HEK293 (cell line): Measurements from ENCODE around the gene MLKL.

ENCODE experiments used
- CTCF ChIA-PET: fragments of 350-600 bp; formaldehyde crosslinking; extraction: SDS; loops from one replicate; lab custom pipeline; 2021; ENCODE audit warnings: antibody characterized with exemption; lab: Yijun Ruan, JAX
- POLR2A ChIA-PET: fragments of 300-600 bp; formaldehyde crosslinking; extraction: SDS; loops from one replicate; lab custom pipeline; 2020; ENCODE audit warnings: antibody characterized with exemption, inconsistent platforms; lab: Yijun Ruan, JAX
- H3K27ac ChIP-seq: fragments of 200-500 bp; sonication (Bioruptor generic); 2 replicates; pipeline ENCODE4 v1.5.1; 2014; ENCODE audit warnings: low read depth, low read length, control low read depth, inconsistent platforms; ENCODE audit errors: extremely low read depth
- H3K36me3 ChIP-seq, 2 experiments: fragments of 200-500 bp in 1 of 2; sonication (Bioruptor generic) in 1 of 2; 1 replicate in 1 of 2; 2 replicates in 1 of 2; pipeline ENCODE4 v1.5.1; 2014 to 2017; ENCODE audit warnings: inconsistent platforms in 2 of 2, low read length in 2 of 2; ENCODE audit not compliant: control insufficient read depth in 2 of 2, insufficient read depth in 1 of 2
- H3K4me1 ChIP-seq: fragments of 200-500 bp; sonication (Bioruptor generic); 2 replicates; pipeline ENCODE4 v1.5.1; 2014; ENCODE audit warnings: mild to moderate bottlenecking, low read length, inconsistent platforms; ENCODE audit not compliant: control insufficient read depth, insufficient read depth
- H3K4me3 ChIP-seq: 2 replicates; pipeline ENCODE4 v1.5.1; 2011; ENCODE audit warnings: low read depth, mild to moderate bottlenecking, control low read depth, low read length, moderate library complexity
- H3K9me3 ChIP-seq: fragments of 200-500 bp; sonication (Bioruptor generic); 2 replicates; pipeline ENCODE4 v1.5.1; 2014; ENCODE audit warnings: low read depth, low read length, inconsistent platforms; ENCODE audit not compliant: control insufficient read depth, insufficient read depth
- OVOL3 ChIP-seq: fragments of 450-650 bp; formaldehyde crosslinking; IDR thresholded peaks from 2 replicates; pipeline ENCODE4 v1.5.1; 2016; ENCODE audit warnings: missing biosample characterization, missing genetic modification characterization
- SCRT2 ChIP-seq: fragments of 450-650 bp; formaldehyde crosslinking; IDR thresholded peaks from 2 replicates; pipeline ENCODE4 v1.5.1; 2016; ENCODE audit warnings: missing biosample characterization, missing genetic modification characterization
- TRIM28 ChIP-seq: IDR thresholded peaks from 2 replicates; pipeline ENCODE4 v1.6.1; 2011; ENCODE audit warnings: low read length, control low read depth, borderline replicate concordance
- ZBTB48 ChIP-seq: fragments of 450-650 bp; formaldehyde crosslinking; IDR thresholded peaks from 2 replicates; pipeline ENCODE4 v1.5.1; 2016; ENCODE audit warnings: missing biosample characterization, missing genetic modification characterization
- ZNF112 ChIP-seq: fragments of 450-650 bp; formaldehyde crosslinking; IDR thresholded peaks from 2 replicates; pipeline ENCODE4 v1.5.0; 2017; ENCODE audit warnings: missing biosample characterization, missing genetic modification characterization
- ZNF174 ChIP-seq: fragments of 450-650 bp; formaldehyde crosslinking; IDR thresholded peaks from 2 replicates; pipeline ENCODE4 v1.5.0; 2017; ENCODE audit warnings: missing biosample characterization, mild to moderate bottlenecking, missing genetic modification characterization
- ZNF335 ChIP-seq: fragments of 450-650 bp; formaldehyde crosslinking; conservative IDR thresholded peaks from 2 replicates; pipeline ENCODE4 v1.5.1; 2016; ENCODE audit warnings: missing biosample characterization, missing genetic modification characterization
- ZNF433 ChIP-seq: fragments of 450-650 bp; formaldehyde crosslinking; IDR thresholded peaks from 2 replicates; pipeline ENCODE4 v1.5.1; 2016; ENCODE audit warnings: missing biosample characterization, missing genetic modification characterization, low read depth
- ZNF600 ChIP-seq: fragments of 450-650 bp; formaldehyde crosslinking; IDR thresholded peaks from 2 replicates; pipeline ENCODE4 v1.5.1; 2016; ENCODE audit warnings: missing biosample characterization, missing genetic modification characterization
- ZNF76 ChIP-seq: fragments of 450-650 bp; formaldehyde crosslinking; IDR thresholded peaks from 2 replicates; pipeline ENCODE4; 2016; ENCODE audit warnings: low read depth, missing biosample characterization, missing genetic modification characterization, borderline replicate concordance
- ZNF843 ChIP-seq: fragments of 450-650 bp; formaldehyde crosslinking; IDR thresholded peaks from 2 replicates; pipeline ENCODE4 v1.5.1; 2016; ENCODE audit warnings: missing biosample characterization, missing genetic modification characterization
- ZSCAN16 ChIP-seq: fragments of 450-650 bp; formaldehyde crosslinking; IDR thresholded peaks from 2 replicates; pipeline ENCODE4 v1.5.1; 2016; ENCODE audit warnings: missing biosample characterization, missing genetic modification characterization
- TF ChIP-seq, protein P1 (sequence below): fragments of 450-650 bp; formaldehyde crosslinking; IDR thresholded peaks from 2 replicates; pipeline ENCODE4 v1.5.0; 2017; ENCODE audit warnings: missing biosample characterization, missing genetic modification characterization, borderline replicate concordance
- TF ChIP-seq, protein P2 (sequence below): fragments of 450-650 bp; formaldehyde crosslinking; IDR thresholded peaks from 2 replicates; pipeline ENCODE4 v1.5.1; 2017; ENCODE audit warnings: missing biosample characterization, missing genetic modification characterization
- TF ChIP-seq, protein P3 (sequence below): fragments of 450-650 bp; formaldehyde crosslinking; IDR thresholded peaks from 2 replicates; pipeline ENCODE4 v1.5.1; 2016; ENCODE audit warnings: missing biosample characterization, missing genetic modification characterization
- TF ChIP-seq, protein P4 (sequence below): fragments of 450-650 bp; IDR thresholded peaks from 2 replicates; pipeline ENCODE4 v1.5.1; 2018; ENCODE audit warnings: missing biosample characterization, missing genetic modification characterization
- TF ChIP-seq, protein P5 (sequence below): fragments of 450-650 bp; formaldehyde crosslinking; IDR thresholded peaks from 2 replicates; pipeline ENCODE4 v1.5.1; 2017; ENCODE audit warnings: missing biosample characterization, missing genetic modification characterization

Gene MLKL

DNA sequence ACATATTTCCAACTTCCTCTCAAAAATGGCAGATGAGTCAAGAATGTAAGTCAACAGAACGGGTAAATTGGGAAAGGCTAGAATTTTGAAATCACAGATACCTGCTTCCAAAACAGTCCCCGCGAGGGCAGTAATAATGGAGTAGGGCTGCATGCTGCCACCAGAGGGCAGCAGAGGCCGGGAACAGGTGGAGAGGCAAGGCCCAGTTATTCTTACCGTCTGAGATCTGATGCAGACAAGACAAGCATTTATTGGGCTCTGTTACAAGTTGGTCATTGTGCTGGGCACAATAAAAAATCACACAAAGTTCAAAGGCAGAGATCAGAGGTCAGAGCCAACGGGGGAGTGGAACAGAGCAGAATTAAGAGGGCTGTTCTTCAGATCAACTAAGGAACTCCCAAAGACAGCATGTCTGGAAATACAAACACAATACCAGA is 8.8 kb upstream of the MLKL start (continued):
- TF ChIP-seq SCRT2 (tag by site-specific recombination): peak; percentile 49; the same call in 1 of the 2 replicates
- no peak for TF ChIP-seq TRIM28
- TF ChIP-seq ZNF600 (tag by site-specific recombination): no peak
- TF ChIP-seq ZSCAN16 (tag by site-specific recombination): no peak
- no peak for TF ChIP-seq ZBTB48 (tag by site-specific recombination)
- TF ChIP-seq, protein P1, sequence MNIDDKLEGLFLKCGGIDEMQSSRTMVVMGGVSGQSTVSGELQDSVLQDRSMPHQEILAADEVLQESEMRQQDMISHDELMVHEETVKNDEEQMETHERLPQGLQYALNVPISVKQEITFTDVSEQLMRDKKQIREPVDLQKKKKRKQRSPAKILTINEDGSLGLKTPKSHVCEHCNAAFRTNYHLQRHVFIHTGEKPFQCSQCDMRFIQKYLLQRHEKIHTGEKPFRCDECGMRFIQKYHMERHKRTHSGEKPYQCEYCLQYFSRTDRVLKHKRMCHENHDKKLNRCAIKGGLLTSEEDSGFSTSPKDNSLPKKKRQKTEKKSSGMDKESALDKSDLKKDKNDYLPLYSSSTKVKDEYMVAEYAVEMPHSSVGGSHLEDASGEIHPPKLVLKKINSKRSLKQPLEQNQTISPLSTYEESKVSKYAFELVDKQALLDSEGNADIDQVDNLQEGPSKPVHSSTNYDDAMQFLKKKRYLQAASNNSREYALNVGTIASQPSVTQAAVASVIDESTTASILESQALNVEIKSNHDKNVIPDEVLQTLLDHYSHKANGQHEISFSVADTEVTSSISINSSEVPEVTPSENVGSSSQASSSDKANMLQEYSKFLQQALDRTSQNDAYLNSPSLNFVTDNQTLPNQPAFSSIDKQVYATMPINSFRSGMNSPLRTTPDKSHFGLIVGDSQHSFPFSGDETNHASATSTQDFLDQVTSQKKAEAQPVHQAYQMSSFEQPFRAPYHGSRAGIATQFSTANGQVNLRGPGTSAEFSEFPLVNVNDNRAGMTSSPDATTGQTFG (tag by site-specific recombination): no peak
- no peak for TF ChIP-seq ZNF76 (tag by site-specific recombination)

DNA sequence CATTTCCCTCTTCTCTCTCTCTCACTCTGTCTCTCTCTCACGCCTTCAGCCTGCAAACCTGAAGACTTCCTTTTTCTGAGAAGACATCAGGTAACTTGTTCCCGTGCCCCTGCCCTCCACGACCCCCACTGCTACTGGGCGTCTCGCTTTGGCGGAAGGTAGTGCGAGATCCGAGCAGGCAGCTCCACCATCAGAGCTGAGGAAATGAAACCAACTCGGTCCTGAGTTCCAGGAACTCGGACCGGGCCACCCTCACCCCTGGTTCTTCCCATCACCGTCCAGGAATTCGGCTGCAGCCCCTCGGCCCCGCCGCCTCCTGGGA is 585 bp downstream of the MLKL start:
- CTCF ChIA-PET: interaction anchor here (0.7 to 3.1 kb wide), 4 partner anchors 10 to 162 kb away, joined by 3 to 15 read pairs (median 4); no protein-coding TSS in a partner anchor
- POLR2A ChIA-PET: interaction anchor here (1.9 kb wide), 1 partner anchor 33 kb away, joined by 9 read pairs; the partner anchor contains the start of gene RFWD3
- TF ChIP-seq ZNF335 (tag by site-specific recombination) (0 out of 2 replicates have a peak, but pooled peaks have one; percentile 70), ZNF112 (tag by site-specific recombination) (no peak), ZNF843 (tag by site-specific recombination) (no peak), OVOL3 (no peak), ZNF174 (tag by site-specific recombination) (no peak)
- TF ChIP-seq, protein P2, sequence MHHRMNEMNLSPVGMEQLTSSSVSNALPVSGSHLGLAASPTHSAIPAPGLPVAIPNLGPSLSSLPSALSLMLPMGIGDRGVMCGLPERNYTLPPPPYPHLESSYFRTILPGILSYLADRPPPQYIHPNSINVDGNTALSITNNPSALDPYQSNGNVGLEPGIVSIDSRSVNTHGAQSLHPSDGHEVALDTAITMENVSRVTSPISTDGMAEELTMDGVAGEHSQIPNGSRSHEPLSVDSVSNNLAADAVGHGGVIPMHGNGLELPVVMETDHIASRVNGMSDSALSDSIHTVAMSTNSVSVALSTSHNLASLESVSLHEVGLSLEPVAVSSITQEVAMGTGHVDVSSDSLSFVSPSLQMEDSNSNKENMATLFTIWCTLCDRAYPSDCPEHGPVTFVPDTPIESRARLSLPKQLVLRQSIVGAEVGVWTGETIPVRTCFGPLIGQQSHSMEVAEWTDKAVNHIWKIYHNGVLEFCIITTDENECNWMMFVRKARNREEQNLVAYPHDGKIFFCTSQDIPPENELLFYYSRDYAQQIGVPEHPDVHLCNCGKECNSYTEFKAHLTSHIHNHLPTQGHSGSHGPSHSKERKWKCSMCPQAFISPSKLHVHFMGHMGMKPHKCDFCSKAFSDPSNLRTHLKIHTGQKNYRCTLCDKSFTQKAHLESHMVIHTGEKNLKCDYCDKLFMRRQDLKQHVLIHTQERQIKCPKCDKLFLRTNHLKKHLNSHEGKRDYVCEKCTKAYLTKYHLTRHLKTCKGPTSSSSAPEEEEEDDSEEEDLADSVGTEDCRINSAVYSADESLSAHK (tag by site-specific recombination): no peak
- TF ChIP-seq, protein P3, sequence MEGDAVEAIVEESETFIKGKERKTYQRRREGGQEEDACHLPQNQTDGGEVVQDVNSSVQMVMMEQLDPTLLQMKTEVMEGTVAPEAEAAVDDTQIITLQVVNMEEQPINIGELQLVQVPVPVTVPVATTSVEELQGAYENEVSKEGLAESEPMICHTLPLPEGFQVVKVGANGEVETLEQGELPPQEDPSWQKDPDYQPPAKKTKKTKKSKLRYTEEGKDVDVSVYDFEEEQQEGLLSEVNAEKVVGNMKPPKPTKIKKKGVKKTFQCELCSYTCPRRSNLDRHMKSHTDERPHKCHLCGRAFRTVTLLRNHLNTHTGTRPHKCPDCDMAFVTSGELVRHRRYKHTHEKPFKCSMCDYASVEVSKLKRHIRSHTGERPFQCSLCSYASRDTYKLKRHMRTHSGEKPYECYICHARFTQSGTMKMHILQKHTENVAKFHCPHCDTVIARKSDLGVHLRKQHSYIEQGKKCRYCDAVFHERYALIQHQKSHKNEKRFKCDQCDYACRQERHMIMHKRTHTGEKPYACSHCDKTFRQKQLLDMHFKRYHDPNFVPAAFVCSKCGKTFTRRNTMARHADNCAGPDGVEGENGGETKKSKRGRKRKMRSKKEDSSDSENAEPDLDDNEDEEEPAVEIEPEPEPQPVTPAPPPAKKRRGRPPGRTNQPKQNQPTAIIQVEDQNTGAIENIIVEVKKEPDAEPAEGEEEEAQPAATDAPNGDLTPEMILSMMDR (tag by site-specific recombination): no peak

DNA sequence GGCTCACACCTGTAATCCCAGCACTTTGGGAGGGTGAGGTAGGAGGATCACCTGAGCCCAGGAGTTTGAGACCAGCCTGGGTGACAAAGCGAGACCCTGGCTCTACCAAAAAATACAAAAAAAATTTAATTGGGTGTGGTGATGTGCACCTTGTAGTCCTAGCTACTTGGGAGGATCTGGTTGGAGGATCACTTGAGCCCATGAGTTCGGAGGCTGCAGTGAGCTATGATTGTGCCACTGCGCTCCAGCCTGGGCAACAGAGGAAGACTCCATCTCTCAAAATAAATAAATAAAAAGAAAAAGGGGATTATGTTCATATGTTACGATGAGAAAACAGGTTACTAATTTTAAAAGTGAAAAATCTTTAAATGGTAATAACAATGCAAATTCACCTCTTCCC is 996 bp downstream of the MLKL start:
- no peak overlapping the region for H3K4me3 ChIP-seq
- H3K4me1 ChIP-seq: no peaks in the 10 kb centered on the region
- no peaks in the 10 kb centered on the region for H3K9me3 ChIP-seq
- no peak overlapping the region for H3K27ac ChIP-seq
- ChIA-PET CTCF (interaction anchor here (0.7 to 3.1 kb wide), 5 partner anchors 10 to 163 kb away, joined by 3 to 15 read pairs (median 5); no protein-coding TSS in a partner anchor), POLR2A (interaction anchor here (1.9 kb wide), 1 partner anchor 33 kb away, joined by 9 read pairs; the partner anchor contains the start of gene RFWD3)
- no peaks in the 10 kb centered on the region for H3K36me3 ChIP-seq
- TF ChIP-seq ZNF433: no peak
- TF ChIP-seq, protein P4, sequence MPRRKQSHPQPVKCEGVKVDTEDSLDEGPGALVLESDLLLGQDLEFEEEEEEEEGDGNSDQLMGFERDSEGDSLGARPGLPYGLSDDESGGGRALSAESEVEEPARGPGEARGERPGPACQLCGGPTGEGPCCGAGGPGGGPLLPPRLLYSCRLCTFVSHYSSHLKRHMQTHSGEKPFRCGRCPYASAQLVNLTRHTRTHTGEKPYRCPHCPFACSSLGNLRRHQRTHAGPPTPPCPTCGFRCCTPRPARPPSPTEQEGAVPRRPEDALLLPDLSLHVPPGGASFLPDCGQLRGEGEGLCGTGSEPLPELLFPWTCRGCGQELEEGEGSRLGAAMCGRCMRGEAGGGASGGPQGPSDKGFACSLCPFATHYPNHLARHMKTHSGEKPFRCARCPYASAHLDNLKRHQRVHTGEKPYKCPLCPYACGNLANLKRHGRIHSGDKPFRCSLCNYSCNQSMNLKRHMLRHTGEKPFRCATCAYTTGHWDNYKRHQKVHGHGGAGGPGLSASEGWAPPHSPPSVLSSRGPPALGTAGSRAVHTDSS: 0 out of 2 replicates have a peak, but pooled peaks have one; percentile 22
- TF ChIP-seq, protein P5, sequence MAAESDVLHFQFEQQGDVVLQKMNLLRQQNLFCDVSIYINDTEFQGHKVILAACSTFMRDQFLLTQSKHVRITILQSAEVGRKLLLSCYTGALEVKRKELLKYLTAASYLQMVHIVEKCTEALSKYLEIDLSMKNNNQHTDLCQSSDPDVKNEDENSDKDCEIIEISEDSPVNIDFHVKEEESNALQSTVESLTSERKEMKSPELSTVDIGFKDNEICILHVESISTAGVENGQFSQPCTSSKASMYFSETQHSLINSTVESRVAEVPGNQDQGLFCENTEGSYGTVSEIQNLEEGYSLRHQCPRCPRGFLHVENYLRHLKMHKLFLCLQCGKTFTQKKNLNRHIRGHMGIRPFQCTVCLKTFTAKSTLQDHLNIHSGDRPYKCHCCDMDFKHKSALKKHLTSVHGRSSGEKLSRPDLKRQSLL (tag by site-specific recombination): peak; percentile 32; the same call in 1 of the 2 replicates

More for the DNA sequence above, 585 bp downstream of the MLKL start:
- Histone ChIP-seq H3K9me3 (no peaks in the 10 kb centered on the region), H3K4me1 (no peaks in the 10 kb centered on the region), H3K27ac (peak overlapping the region; percentile 5; the same call in 1 of the 2 replicates), H3K36me3 (no peaks in the 10 kb centered on the region), H3K4me3 (peak overlapping the region; percentile 43)
